GM19351 (cell line): Measurements from ENCODE around the gene FAM177B.
"Not testable (repeated sequence)": the region's sequence is repeated elsewhere in the genome, so short reads cannot be mapped to it uniquely, and the experiment has no call there.

Experiments used
- ATAC-seq: cut with Tn5 transposase; IDR thresholded peaks from one replicate; pipeline ENCODE4 v1.9.1; 2021; ENCODE audit warnings: mild to moderate bottlenecking, moderate library complexity; ENCODE audit not compliant: unreplicated experiment

Gene FAM177B

DNA sequence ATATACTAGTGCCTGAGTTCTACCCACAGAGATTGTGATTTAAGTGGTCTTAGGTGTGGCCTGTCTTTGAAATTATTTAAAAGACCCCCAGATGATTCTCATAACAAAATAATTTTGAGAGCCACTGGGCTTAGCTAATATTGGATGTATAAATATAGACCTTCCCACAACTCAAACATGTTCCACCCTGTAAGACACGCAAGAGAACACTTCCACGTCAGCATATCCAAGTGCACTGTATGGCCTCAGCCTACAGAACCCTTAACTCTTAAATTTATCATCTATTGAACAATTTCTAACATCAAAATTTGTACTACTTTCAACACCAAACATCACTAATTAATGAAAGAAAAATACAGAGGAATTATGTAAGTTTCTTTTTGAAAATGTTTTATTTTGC lies 2.5 kb downstream of the FAM177B start:
- ATAC-seq: no peak

DNA sequence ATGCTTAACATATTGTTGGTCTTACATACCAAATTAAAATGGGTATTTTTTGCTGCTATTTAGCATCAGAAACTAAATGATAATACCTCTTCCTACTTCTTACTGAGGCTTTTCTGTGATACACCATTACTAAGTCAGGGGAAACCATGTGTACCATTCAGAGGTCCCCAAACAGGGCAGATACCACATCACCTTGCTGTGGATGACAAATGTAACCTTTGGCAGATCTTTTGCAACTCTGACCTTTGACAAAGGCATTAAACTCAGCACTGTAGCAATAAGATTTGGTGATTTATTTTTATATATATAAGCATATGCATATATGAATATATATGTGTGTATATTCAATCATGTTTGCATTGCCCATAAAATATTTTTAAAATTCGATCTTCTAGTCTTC lies 2.9 kb downstream of the FAM177B start:
- ATAC-seq: no peak

DNA sequence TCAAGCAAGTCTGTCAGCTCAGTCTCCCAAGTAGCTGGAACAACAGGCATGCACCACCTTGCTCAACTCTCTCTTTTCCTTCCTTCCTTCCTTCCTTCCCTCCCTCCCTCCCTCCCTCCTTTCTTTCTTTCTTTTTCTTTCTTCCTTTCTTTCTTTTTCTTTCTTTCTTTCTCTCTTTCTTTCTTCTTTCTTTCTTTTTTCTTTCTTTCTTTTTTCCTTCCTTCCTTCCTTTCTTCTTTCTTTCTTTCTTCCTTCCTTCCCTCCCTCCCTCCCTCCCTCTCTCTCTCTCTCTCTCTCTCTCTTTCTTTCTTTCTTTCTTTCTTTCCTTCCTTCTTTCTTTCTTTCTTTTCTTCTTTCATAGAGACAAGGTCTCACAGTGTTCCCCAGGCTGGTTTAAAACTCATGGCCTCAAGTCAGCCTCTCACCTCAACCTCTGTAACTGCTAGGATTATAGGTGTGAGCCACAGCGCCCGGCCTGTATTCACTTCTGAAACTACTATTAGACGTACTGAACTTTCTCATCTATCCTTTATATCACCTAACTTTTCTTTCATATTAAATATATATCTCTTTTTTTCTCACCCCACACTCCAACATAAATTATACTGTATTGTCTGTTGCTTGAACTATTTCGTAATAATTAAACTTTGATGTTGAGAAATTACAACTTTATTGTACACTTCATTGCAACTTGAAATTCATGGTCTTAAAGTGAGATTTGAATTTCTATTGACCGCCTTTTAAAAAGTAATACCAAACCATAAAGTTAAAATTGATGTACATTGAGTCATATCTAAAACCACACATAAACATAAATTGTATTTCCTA lies 4.8 kb downstream of the FAM177B start:
- ATAC-seq: not testable (repeated sequence)

DNA sequence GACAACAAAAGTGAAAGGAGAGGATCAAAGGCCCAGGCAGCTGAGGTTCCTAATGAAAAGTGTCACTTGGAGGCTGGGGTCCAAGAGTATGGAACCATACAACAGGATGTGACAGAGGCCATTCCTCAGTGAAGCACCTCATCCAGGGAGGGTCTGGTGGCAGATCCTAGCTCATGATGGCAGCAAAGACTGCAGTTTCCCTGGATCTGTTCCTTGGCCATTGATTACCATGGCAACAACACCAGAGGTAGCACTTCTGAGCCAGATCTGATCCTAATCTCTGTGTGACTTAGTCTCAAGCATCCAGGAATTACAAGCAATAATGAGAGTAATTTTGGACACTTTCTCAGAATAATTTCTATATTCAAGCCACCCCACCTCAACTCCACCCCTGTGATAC lies 12.9 kb downstream of the FAM177B start:
- ATAC-seq: no peak

DNA sequence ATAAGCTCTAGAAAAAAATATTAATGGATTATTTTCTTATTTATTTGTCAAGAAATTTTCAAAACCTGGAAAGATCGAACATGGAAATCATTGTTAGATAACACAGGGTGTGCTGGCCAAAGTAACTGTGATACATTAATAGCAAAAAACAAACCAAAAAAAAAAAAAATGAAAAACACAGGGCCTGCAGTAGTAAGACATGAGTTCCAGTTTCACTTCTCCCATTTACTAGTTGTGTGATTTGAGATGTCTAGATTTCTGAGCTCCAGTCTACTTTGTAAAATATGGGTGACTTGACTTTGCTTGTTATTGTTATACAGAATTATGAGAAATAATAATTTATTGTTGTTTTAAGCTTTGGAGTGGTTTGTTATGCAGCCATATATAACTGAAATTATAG lies 13.6 kb downstream of the FAM177B start:
- peak; percentile 95 for ATAC-seq

DNA sequence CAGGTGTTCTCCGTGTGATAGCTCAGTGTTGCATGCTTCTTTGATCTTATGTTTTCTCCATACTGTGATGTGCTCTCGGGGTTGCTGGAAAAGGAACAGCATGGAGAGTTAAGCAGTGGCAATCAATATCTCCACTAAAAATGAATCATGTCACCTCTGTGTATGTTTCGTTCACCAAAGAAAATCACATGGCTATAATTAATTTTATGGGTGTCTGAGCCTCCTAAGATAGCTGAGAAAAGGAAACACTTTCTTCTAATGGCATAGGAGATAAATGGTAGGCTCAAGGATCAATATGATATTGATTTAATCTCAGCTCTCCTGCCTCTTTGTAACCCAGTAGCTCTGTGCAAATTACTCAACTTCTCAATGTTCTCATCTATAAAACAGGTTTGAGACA lies 14.3 kb downstream of the FAM177B start:
- no peak for ATAC-seq

DNA sequence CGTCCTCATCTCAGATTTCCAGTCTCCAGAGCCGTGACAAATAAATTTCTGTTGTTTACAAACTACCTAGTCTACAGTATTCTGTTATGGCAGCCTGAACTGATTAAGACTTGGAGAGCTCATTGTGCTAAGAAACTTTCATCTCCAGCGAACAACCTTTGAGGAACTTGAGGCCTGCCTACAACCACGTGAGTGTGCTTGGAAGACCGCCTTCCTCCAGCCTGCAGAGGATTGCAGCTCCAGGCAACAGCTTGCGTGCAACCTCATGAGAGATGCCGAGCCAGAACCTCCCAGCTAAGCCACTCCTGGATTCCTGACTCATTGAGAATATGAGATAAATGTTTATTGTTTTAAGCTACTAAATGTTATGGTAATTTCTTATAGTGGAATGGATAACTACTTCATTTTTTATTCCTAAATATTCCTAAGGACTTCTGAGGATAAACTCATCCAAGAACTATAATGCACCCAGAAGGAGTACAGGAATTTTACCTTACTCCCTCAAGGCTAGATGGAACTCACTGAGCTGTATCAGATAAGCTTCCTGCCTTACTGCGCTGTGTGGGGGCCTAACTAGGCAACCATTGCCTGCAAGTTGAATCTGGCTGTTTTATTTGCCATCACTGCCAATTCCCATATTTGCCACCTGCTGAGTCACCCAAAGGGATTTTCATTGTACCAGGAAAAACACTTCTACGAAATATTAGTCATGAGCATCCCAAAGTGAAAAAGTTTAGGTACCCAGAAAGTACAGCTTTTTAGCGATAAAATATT lies 17.6 kb downstream of the FAM177B start:
- ATAC-seq: no peak

DNA sequence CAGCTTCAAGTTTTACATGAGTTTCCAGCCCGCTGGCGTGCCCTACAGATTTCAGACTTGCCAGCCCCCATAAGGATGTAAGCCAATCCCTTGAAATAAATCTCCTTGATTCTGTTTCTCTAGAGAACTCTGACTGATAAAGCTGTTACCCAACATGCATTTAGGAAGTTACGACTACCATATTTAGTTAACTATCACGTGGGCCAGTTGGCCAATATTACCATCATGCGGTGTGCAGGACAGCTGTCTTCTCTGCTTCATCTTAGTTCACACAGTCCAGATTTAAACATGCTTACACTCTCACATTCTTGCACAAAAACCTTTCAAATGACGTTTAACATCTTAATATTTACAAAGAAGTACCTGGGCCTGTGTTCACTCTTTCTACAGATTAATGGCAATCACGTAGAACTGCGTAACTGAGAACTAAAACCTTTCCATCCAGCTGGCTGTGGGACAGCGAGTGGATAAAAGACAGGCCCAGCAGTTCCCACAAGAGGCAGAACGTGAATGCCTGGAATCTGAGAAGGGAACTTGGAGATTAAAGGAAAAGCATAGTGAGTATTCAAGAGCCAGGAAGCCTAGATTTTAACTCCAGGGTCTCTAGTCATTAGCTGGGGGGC lies 20.8 kb downstream of the FAM177B start:
- ATAC-seq: no peak

DNA sequence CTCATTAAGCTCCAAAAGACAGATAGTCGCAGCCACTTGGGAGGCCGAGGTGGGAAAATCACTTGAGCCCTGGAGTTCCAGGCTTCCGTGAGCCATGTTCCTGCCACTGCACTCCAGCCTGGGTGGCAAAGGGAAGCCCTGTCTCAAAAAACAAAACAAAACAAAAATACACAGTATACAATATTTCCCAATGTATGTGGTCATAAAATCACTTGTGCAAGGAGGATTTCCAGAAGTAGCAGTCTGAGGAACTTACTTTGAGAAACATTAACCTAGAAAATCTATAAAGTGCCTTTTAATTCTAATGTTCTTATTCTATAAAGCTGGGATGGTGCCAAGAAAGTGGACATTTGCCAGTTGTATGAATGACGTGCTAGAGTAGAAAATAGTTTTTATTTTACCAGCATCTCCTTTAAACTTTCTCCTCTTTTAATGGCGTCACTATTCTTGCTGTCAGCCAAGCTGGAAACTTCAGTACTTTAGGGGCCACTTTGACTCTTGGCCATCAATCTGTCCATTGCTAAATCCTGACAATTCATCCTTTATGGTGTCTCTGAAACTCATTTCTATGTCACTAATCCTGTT lies 22.5 kb downstream of the FAM177B start:
- no peak for ATAC-seq

DNA sequence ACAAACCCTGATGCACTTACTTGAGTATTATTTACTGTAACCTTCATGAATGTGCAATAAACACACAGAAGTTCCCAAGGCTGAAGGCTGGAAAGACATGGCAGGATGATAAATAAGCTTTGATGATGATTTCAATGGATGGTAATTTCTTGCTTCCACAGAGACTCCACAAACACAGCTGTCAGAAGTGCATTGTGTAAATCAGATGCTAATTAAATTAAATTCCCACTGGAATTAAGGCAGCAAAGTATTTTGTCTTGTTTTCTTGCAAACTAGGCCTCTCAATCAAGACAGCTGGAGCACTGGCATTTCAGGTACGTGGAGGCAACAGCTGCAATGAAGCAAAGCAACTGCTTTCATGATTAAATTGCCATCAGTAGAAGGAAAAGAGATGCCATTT lies 24.1 kb downstream of the FAM177B start:
- no peak for ATAC-seq

DNA sequence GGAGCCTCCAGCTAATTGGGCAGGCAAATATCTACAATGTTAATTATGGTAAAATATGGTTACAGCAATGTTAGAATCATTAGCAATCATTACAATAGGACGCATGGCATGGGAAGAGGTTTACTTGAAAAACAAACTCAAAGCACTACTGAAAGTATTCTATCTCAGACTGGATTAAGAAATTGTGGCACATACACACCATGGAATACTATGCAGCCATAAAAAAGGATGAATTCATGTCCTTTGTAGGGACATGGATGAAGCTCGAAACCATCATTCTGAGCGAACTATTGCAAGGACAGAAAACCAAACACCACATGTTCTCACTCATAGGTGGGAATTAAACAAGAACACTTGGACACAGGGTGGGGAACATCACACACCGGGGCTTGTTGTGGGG lies 25.2 kb downstream of the FAM177B start:
- ATAC-seq: not testable (repeated sequence)

DNA sequence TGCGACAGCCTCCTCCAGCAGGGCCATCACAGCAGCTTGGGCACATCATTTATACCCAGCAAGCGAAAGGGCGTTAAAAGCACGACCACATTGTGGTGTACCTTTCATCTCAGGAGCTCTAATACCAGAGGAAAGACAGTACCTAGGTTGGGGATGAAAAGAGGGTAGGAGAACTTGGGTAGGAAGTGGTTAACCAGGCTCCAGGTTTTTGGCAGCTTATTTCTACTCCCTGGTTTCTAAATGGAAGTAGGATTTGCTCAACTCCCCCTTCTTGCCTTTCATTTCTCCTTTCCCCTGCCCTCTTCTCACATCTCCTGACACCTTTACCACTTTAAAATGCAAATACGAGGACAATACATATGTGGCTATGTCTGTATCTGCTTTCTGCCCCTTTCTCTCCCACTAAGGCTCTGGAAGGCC lies 30.2 kb downstream of the FAM177B start:
- no peak for ATAC-seq

DNA sequence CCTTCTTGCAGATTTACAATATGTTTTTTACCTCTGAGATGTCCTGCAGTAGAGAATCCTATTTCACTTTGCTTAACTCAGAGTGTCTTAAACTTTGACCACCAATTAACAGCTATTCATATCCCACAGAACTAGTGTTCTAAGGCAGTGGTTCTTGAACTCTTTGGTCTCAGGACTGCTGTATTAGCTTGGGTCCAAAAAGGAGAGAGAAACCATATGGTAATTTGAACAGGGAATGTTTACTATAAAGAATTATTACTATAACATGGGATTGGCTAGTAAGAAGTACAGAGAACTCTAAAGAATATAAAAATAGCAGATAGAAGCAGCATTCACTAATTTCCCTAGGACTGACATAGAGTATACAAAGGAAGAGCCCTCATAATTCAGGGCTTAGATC lies 31.6 kb downstream of the FAM177B start:
- no peak for ATAC-seq

DNA sequence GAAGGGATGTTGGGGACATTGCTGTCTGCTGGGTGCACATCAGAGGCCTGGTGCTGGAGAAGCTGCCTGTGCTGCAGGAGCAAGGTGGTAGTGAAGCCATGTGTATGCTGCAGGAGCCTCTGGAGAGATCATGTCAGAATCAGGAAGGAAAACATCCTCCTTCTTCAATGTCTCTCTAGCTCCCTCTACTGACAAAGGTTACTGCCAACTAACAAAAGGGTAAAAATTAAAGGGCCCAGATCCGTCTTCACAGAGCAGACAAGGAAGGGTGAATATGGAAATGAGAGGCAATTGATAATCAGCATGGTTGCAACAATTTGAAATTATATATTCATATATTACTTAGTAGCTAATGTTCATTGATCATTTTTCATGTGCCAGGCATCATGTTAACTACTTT lies 32.2 kb downstream of the FAM177B start:
- ATAC-seq: no peak

DNA sequence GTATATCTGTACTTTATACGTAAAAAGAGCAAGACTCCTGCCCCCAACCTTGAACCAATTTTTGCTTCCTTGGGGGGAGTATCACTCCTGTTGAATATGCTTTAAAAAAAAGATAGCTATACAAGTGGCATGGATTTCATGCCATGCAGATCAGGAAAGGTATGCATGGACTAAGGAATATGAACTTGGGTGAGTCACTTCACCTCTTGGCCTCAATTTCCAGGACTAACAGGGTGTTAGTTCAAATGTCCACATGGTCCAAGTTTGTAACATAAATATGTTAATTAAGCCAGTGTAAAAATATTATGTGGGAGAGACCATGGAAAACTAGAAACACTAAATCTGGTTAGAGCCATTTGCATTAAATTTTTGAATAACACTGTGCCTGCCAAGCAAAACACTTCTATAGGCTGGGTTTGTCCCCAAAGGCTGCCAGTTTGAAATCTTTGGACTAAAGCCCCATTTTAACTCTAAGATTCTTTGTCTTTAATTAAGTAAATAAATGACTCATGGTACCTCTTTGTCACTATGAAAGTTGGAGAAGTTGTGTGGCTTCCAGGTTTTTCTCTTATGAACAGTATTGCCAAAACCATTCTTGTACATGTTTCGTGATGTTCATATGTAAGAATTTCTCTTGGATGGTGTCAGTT lies 33.1 kb downstream of the FAM177B start:
- ATAC-seq: no peak

DNA sequence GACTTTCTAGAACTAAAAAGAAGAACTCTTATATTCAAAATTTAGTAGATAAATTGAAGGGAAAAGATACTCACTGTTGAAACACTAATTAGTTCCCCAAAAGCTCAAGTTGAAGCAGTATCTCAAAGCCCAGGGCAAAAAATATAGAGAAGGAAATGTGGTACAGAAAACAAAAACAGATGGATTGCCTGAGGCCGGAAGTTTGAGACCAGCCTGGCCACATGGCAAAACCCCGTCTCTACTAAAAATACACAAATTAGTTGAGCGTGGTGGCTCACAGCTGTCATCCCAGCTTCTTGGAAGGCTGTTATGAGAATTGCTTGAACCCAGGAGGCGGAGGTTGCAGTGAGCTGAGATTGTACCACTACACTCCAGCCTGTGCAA lies 36.0 kb downstream of the FAM177B start:
- ATAC-seq: peak; percentile 82

DNA sequence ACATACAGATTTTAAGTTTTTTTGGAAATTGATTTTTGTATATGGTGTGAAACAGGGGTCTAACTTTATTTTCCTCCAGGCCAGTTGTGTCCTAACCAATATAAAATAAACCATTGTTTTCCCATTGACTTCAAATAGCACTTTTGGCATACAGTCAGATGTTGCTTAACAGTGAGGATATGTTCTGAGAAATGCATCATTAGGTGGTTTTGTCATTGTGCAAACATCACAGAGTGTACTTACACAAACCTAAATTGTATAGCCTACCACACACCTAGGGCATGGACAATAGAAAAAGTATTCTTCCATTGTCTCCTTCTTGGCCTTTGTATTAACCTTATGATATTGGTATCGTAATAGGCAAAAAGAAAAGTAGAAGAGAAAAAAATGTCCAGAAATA lies 40.5 kb downstream of the FAM177B start:
- ATAC-seq: no peak

DNA sequence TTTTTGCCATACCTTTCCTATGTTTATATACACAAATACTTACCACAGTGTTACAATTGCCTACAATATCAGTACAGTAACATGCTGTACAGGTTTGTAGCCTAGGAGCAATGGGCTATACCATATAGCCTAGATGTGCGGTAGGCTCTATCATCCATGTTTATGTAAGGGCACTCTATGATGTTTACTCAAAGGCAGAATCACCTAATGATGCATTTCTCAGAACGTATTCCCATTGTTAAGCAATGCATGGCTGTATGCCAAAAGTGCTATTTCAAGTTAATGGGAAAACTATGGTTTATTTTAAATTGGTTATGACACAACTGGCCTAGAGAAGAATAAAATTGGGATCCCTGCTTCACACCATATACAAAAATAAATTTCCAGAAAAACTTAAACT lies 41.0 kb downstream of the FAM177B start:
- ATAC-seq: no peak

DNA sequence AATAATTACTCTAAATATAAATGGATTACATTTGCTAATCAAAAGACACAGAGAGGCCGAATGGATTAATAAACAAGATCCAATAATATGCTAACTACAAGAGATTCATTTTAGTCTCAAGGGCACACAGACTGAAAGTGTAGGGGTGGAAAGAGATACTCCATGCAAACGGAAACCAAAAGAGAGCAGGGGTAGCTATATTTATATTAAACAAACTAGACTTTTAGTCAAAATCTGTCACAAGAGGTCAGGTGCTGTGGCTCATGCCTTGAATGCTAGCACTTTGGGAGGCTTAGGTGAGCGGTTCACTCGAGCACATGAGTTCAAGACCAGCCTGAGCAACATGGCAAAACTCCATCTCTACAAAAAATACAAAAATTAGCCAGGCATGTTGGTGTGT lies 44.2 kb downstream of the FAM177B start:
- no peak for ATAC-seq

DNA sequence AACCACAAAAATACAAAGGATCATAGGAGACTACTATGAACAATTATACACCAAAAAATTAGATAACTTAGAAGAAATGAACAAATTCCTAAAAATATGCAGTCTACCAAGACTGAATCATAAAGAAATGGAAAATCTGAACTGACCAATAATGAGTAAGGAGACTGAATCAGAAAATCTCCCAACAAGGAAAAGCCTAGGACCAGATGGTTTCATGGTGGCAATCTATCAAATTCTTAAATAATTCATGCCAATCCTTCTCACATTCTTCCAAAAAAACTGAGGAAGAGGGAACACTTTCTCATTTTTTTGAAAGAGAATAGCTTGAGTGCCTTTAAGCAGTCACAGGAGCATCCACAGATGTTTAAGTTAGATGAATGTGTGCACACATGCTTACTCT lies 46.0 kb downstream of the FAM177B start:
- ATAC-seq: no peak

DNA sequence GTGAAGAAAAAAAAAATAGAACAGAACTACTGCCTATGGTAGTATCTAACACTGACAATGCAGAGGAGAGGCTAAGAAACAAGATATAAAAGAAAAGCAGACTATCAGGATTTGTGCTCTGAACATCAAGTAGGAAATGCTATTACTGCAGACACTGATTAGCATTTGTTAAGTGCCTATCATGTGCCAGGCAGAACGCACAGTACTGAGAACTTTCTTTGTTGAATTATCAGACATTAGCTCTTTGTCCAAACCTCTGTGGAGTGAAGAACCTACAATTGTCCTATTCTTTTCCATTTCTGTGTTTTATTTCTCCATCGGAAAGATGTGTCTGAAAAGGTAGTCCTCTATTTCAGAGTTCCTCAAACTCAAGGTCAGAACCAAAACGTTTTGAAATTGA lies 47.4 kb downstream of the FAM177B start:
- ATAC-seq: no peak
